Measurements from ENCODE around the gene RELN.

- TF ChIP-seq SIN3A (IDR thresholded peaks at IDR 0.05; ENCODE audit: low read depth, low read length) (no peak), POLR2A (IDR thresholded peaks at IDR 0.05; ENCODE audit: low read depth, low read length) (no peak), MEF2A (IDR thresholded peaks at IDR 0.05; ENCODE audit: insufficient read depth, low read depth, low read length) (no peak), BCL11A (IDR thresholded peaks at IDR 0.05; ENCODE audit: low read depth, low read length) (no peak), SUZ12 (IDR thresholded peaks at IDR 0.05; ENCODE audit: unreplicated experiment) (no peak), ATF7 (IDR thresholded peaks at IDR 0.05; ENCODE audit: low read depth) (no peak), NBN (IDR thresholded peaks at IDR 0.05) (no peak)
- TF ChIP-seq, protein P1, sequence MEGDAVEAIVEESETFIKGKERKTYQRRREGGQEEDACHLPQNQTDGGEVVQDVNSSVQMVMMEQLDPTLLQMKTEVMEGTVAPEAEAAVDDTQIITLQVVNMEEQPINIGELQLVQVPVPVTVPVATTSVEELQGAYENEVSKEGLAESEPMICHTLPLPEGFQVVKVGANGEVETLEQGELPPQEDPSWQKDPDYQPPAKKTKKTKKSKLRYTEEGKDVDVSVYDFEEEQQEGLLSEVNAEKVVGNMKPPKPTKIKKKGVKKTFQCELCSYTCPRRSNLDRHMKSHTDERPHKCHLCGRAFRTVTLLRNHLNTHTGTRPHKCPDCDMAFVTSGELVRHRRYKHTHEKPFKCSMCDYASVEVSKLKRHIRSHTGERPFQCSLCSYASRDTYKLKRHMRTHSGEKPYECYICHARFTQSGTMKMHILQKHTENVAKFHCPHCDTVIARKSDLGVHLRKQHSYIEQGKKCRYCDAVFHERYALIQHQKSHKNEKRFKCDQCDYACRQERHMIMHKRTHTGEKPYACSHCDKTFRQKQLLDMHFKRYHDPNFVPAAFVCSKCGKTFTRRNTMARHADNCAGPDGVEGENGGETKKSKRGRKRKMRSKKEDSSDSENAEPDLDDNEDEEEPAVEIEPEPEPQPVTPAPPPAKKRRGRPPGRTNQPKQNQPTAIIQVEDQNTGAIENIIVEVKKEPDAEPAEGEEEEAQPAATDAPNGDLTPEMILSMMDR (IDR thresholded peaks at IDR 0.05 in 2 of 3, conservative IDR thresholded peaks at IDR 0.05 in 1 of 3; ENCODE audit: control insufficient read depth in 2 of 3, extremely low read depth in 1 of 3, insufficient read depth in 1 of 3, low read depth in 3 of 3, low read length in 3 of 3) = no peak
These were observed 27.4 kb downstream of the RELN start for GRCh38 chr7:103962070-103962469.

All from GM12878 (cell line).